RWPE2 (cell line): Measurements from ENCODE around the gene ANK2.

Source experiments
- ATAC-seq: fragments of 200-7000 bp; cut with Tn5 transposase; 3 replicates; pipeline ENCODE4 v1.9.1; 2021; ENCODE audit warnings: low read depth
- DNase-seq: peaks from one replicate; pipeline ENCODE4 v3.0.0-alpha.2; 2020; ENCODE audit warnings: low spot score
- H3K27ac ChIP-seq: fragments of 450-650 bp; 2 replicates; pipeline ENCODE4 v1.5.1; 2017; ENCODE audit warnings: mild to moderate bottlenecking; ENCODE audit not compliant: poor library complexity, severe bottlenecking
- H3K27me3 ChIP-seq: fragments of 250-450 bp; sonication (Bioruptor Pico); 2 replicates; pipeline ENCODE4 v1.5.1; 2021; ENCODE audit warnings: mild to moderate bottlenecking, moderate library complexity; ENCODE audit not compliant: insufficient read depth, poor library complexity, severe bottlenecking
- H3K36me3 ChIP-seq: fragments of 250-450 bp; sonication (Bioruptor Pico); 2 replicates; pipeline ENCODE4 v1.5.1; 2020; ENCODE audit warnings: low read depth, mild to moderate bottlenecking, moderate library complexity
- H3K4me1 ChIP-seq: fragments of 250-450 bp; sonication (Bioruptor Pico); 2 replicates; pipeline ENCODE4 v1.5.1; 2021; ENCODE audit warnings: mild to moderate bottlenecking, moderate library complexity; ENCODE audit not compliant: insufficient read depth, poor library complexity, severe bottlenecking
- H3K4me3 ChIP-seq: fragments of 250-450 bp; sonication (Bioruptor Pico); 2 replicates; pipeline ENCODE4 v1.5.1; 2021; ENCODE audit warnings: mild to moderate bottlenecking, moderate library complexity; ENCODE audit not compliant: severe bottlenecking
- H3K9me3 ChIP-seq: fragments of 250-450 bp; sonication (Bioruptor Pico); 2 replicates; pipeline ENCODE4 v1.5.1; 2021; ENCODE audit warnings: mild to moderate bottlenecking, moderate library complexity; ENCODE audit not compliant: severe bottlenecking
- CTCF ChIP-seq: fragments of 450-650 bp; IDR thresholded peaks from one replicate; pipeline ENCODE4 v1.5.1; 2017; ENCODE audit warnings: mild to moderate bottlenecking, moderate library complexity; ENCODE audit not compliant: poor library complexity, severe bottlenecking

The ANK2 gene

GRCh38 chr4:113116414-113117357, 67.2 kb downstream of the ANK2 start:
- no peak for TF ChIP-seq CTCF
- Histone ChIP-seq H3K9me3 (no peaks in the 10 kb centered on the region), H3K4me1 (no peaks in the 10 kb centered on the region), H3K36me3 (no peaks in the 10 kb centered on the region), H3K27me3 (peaks cover 4% of the 10 kb centered on the region), H3K27ac (no peak overlapping the region), H3K4me3 (no peak overlapping the region)
- DNase-seq (no peak), ATAC-seq (no peak)

- no peak for DNase-seq
These were observed 67.9 kb downstream of the ANK2 start for GRCh38 chr4:113117358-113117702.

GRCh38 chr4:113122066-113122465, 72.6 kb downstream of the ANK2 start:
- no peak for ATAC-seq

More at GRCh38 chr4:113117358-113117702, 67.9 kb downstream of the ANK2 start:
- Histone ChIP-seq H3K4me3 (no peak overlapping the region), H3K4me1 (no peaks in the 10 kb centered on the region), H3K36me3 (no peaks in the 10 kb centered on the region), H3K9me3 (no peaks in the 10 kb centered on the region), H3K27ac (no peak overlapping the region), H3K27me3 (peaks cover 4% of the 10 kb centered on the region)
- ATAC-seq, result no peak
- TF ChIP-seq CTCF, result no peak

GRCh38 chr4:113125418-113125817, 76.0 kb downstream of the ANK2 start:
- no peak for ATAC-seq
- DNase-seq, result no peak
- no peak overlapping the region for H3K27ac ChIP-seq
- H3K27me3 ChIP-seq, result no peaks in the 10 kb centered on the region
- no peak overlapping the region for H3K4me3 ChIP-seq
- H3K9me3 ChIP-seq, result no peaks in the 10 kb centered on the region
- no peaks in the 10 kb centered on the region for H3K4me1 ChIP-seq
- TF ChIP-seq CTCF, result no peak
- H3K36me3 ChIP-seq, result no peaks in the 10 kb centered on the region

More at GRCh38 chr4:113122066-113122465, 72.6 kb downstream of the ANK2 start:
- Histone ChIP-seq H3K36me3 (no peaks in the 10 kb centered on the region), H3K4me3 (no peak overlapping the region), H3K27me3 (peaks cover 4% of the 10 kb centered on the region), H3K9me3 (no peaks in the 10 kb centered on the region), H3K4me1 (no peaks in the 10 kb centered on the region), H3K27ac (no peak overlapping the region)
- no peak for DNase-seq
- TF ChIP-seq CTCF, result no peak

- no peak for TF ChIP-seq CTCF
- Histone ChIP-seq H3K27me3 (no peaks in the 10 kb centered on the region), H3K9me3 (no peaks in the 10 kb centered on the region), H3K36me3 (no peaks in the 10 kb centered on the region), H3K4me1 (no peaks in the 10 kb centered on the region), H3K27ac (no peak overlapping the region), H3K4me3 (no peak overlapping the region)
- ATAC-seq, result no peak
- no peak for DNase-seq
These were observed 81.7 kb downstream of the ANK2 start for GRCh38 chr4:113131136-113131535.
